Endothelial cell (in vitro differentiated cells): ENCODE results near the gene LAPTM5. TPM values are rescaled to one million over a fixed set of nuclear protein-coding genes. Genes with fewer than 3 reads are reported as not detected.
A peak's percentile ranks its signal among the peaks of the same experiment; 100 is the strongest.

Experiments
- DNase-seq: peaks from one replicate; pipeline ENCODE4 v3.0.0; 2021; ENCODE audit warnings: low spot score
- H3K27ac Mint-ChIP-seq: one replicate; pipeline ENCODE4 v1.8.0; 2021; ENCODE audit warnings: mixed read lengths, inconsistent platforms; ENCODE audit not compliant: unreplicated experiment
- H3K27me3 Mint-ChIP-seq: one replicate; pipeline ENCODE4 v1.8.0; 2021; ENCODE audit warnings: mild to moderate bottlenecking, moderate library complexity, mixed read lengths, inconsistent platforms; ENCODE audit not compliant: unreplicated experiment
- H3K36me3 Mint-ChIP-seq: one replicate; pipeline ENCODE4 v1.8.0; 2021; ENCODE audit warnings: mild to moderate bottlenecking, low read depth, mixed read lengths, inconsistent platforms; ENCODE audit not compliant: unreplicated experiment
- H3K4me1 Mint-ChIP-seq: one replicate; pipeline ENCODE4 v1.8.0; 2021; ENCODE audit warnings: mild to moderate bottlenecking, mixed read lengths, inconsistent platforms; ENCODE audit not compliant: unreplicated experiment
- H3K4me3 Mint-ChIP-seq: one replicate; pipeline ENCODE4 v1.8.0; 2021; ENCODE audit warnings: mild to moderate bottlenecking, mixed read lengths, inconsistent platforms; ENCODE audit not compliant: unreplicated experiment
- H3K9me3 Mint-ChIP-seq: one replicate; pipeline ENCODE4 v1.8.0; 2021; ENCODE audit warnings: mixed read lengths, inconsistent platforms; ENCODE audit not compliant: unreplicated experiment
- total RNA-seq: library from RNA; stranded (reverse); fragmentation: NEBNext Ultra II Directional; extraction: Animal tissue kit (Norgen Biotek cat#: 25700); gene quantifications from one replicate; pipeline ENCODE4 v1.2.1, GENCODE V29; 2021; ENCODE audit not compliant: unreplicated experiment
- TF ChIP-seq, protein P1 (sequence below): fragments of 200-600 bp; sonication (generic); IDR thresholded peaks from one replicate; pipeline ENCODE4 v1.5.0; 2021; ENCODE audit warnings: antibody characterized with exemption; ENCODE audit not compliant: unreplicated experiment

LAPTM5 gene
- total RNA-seq, 1 donor from 2014 or later, result 80.5 TPM

DNA sequence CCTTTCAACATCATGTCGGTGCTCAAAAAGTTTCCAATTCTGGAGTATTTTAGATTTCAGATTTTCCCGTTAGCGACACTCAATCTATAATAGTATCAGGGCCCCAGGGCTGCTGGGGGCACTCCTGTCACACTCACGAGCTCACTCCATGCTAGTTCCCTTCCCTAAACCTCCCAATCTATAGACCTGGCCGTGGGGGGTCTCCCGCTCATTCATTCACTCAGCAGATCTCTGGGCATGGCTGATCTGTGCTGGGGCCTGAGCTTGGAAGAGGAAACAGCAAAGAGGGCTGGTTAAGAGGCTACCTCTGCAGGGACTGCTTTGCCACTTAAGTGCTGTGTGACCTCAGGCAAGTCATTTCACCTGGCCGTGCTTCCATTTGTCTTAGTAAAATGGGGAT, 46.8 kb upstream of the LAPTM5 start:
- Mint-ChIP-seq H3K4me3 (no peak overlapping the region), H3K27ac (no peak overlapping the region), H3K9me3 (no peaks in the 10 kb centered on the region), H3K4me1 (peaks cover 24% of the 10 kb centered on the region), H3K27me3 (peaks cover 12% of the 10 kb centered on the region), H3K36me3 (no peaks in the 10 kb centered on the region)
- TF ChIP-seq, protein P1, sequence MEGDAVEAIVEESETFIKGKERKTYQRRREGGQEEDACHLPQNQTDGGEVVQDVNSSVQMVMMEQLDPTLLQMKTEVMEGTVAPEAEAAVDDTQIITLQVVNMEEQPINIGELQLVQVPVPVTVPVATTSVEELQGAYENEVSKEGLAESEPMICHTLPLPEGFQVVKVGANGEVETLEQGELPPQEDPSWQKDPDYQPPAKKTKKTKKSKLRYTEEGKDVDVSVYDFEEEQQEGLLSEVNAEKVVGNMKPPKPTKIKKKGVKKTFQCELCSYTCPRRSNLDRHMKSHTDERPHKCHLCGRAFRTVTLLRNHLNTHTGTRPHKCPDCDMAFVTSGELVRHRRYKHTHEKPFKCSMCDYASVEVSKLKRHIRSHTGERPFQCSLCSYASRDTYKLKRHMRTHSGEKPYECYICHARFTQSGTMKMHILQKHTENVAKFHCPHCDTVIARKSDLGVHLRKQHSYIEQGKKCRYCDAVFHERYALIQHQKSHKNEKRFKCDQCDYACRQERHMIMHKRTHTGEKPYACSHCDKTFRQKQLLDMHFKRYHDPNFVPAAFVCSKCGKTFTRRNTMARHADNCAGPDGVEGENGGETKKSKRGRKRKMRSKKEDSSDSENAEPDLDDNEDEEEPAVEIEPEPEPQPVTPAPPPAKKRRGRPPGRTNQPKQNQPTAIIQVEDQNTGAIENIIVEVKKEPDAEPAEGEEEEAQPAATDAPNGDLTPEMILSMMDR, result no peak
- DNase-seq, result no peak

- H3K9me3 Mint-ChIP-seq, result no peaks in the 10 kb centered on the region
- no peak for DNase-seq
- no peak overlapping the region for H3K27ac Mint-ChIP-seq
- H3K27me3 Mint-ChIP-seq, result peaks cover 12% of the 10 kb centered on the region
- no peak overlapping the region for H3K4me3 Mint-ChIP-seq
- TF ChIP-seq, protein P1, result no peak
- no peaks in the 10 kb centered on the region for H3K36me3 Mint-ChIP-seq
- H3K4me1 Mint-ChIP-seq, result peaks cover 25% of the 10 kb centered on the region
Measured at GRCh38 chr1:30803562-30803961, 46.0 kb upstream of the LAPTM5 start.

DNA sequence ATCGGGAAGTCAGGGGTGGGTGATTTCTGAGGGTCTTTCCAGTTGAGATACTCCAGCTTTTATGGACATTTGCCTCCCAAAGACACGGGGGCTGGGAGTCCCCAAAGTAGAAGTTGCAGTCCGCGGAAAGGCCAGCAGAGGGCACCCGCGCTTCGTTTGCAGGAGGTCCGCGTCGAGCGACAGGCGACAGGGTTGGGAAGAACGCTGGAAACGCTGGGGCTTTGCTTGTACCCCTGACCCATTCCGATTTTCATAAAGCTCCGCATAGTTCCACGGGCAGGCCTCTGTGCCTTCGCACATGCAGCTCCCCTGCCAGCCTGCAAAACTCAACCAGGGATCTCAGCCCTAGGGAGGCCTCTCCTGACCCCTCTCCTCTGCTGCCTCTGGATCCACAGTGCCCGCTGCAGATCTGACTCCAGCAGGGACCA, 44.2 kb upstream of the LAPTM5 start:
- DNase-seq, result peak; percentile 92
- Mint-ChIP-seq H3K27me3 (peaks cover 12% of the 10 kb centered on the region), H3K9me3 (no peaks in the 10 kb centered on the region), H3K27ac (no peak overlapping the region), H3K36me3 (no peaks in the 10 kb centered on the region), H3K4me3 (no peak overlapping the region), H3K4me1 (peaks cover 25% of the 10 kb centered on the region)
- TF ChIP-seq, protein P1, result peak; percentile 93

- peaks cover 8% of the 10 kb centered on the region for H3K27me3 Mint-ChIP-seq
- peaks cover 21% of the 10 kb centered on the region for H3K4me1 Mint-ChIP-seq
- H3K4me3 Mint-ChIP-seq, result no peak overlapping the region
- TF ChIP-seq, protein P1, result no peak
- DNase-seq, result no peak
- no peaks in the 10 kb centered on the region for H3K9me3 Mint-ChIP-seq
- H3K36me3 Mint-ChIP-seq, result no peaks in the 10 kb centered on the region
- H3K27ac Mint-ChIP-seq, result no peak overlapping the region
Measured at GRCh38 chr1:30799233-30799511, 41.6 kb upstream of the LAPTM5 start.

DNA sequence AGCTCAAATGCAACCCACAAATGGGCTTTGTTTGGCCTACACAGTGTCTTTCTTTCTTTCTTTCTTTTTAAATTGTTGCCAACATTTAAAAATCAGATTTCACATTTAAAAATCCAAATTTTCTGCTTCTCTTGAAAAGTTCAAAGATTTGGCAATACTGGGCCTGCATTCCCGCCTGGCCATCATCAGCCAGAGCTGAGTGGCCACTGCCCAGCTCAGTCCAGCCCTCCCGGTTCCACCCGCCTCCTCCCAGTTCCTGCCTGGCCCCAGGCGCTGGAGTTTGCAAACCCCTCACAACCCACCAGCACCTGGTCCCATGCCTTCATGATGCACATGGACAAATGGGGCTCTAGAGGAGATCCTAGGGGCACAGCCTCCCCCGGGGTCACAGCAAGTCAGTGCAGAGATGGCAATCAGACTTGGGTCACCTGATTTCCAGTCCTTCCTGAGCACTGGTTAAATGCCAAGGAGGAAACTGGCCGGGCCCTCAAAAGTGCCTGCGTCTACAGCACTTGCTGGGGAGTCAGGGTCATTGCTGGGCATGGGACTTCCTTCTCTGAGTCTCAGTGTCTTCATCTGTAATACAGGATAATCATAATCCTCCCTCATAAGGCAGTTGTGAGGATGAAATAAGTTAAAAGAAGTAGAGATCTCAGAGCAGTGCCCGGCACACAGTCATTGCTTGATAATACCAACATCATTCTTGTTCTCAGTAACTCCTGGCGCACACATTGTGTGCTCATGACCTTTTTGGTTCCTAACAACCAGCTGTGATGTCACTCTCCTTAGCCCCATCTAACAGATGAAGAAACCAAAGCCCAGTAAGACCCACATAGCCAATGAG, 41.0 kb upstream of the LAPTM5 start:
- no peak overlapping the region for H3K27ac Mint-ChIP-seq
- no peak for DNase-seq
- no peak overlapping the region for H3K4me3 Mint-ChIP-seq
- peaks cover 3% of the 10 kb centered on the region for H3K27me3 Mint-ChIP-seq
- TF ChIP-seq, protein P1, result no peak
- H3K9me3 Mint-ChIP-seq, result no peaks in the 10 kb centered on the region
- H3K4me1 Mint-ChIP-seq, result peaks cover 21% of the 10 kb centered on the region
- no peaks in the 10 kb centered on the region for H3K36me3 Mint-ChIP-seq
